Aorta (tissue), 5 donors: Measurements from ENCODE around the gene CEP68. TPM values are rescaled to one million over a fixed set of nuclear protein-coding genes. Genes with fewer than 3 reads are reported as not detected.
A peak's percentile ranks its signal among the peaks of the same experiment; 100 is the strongest.

ENCODE experiments used
- ATAC-seq: fragments of 200-7000 bp; cut with Tn5 transposase; one replicate; pipeline ENCODE4 v1.9.1; 2022; ENCODE audit warnings: moderate library complexity; ENCODE audit not compliant: low FRiP score
- DNase-seq, 2 donors: peaks; one replicate each; pipeline ENCODE4 v3.0.0-alpha.2; 2020
- H3K27ac ChIP-seq, 2 donors: one replicate each; pipeline ENCODE4 v1.5.1; 2013; ENCODE audit warnings: low read length in 2 of 2, mild to moderate bottlenecking in 2 of 2, moderate library complexity in 2 of 2, control low read depth in 1 of 2, inconsistent platforms in 1 of 2, low read depth in 1 of 2
- H3K27me3 ChIP-seq, 2 donors: one replicate each; pipeline ENCODE4 v1.6.1; 2013; ENCODE audit warnings: control low read depth in 1 of 2, low read length in 1 of 2, mild to moderate bottlenecking in 1 of 2, moderate library complexity in 1 of 2; ENCODE audit not compliant: insufficient read depth in 2 of 2, control insufficient read depth in 1 of 2
- H3K36me3 ChIP-seq, 2 donors: one replicate each; pipeline ENCODE4 v1.6.1; 2013; ENCODE audit warnings: control low read depth in 1 of 2, low read length in 1 of 2, mild to moderate bottlenecking in 1 of 2; ENCODE audit not compliant: insufficient read depth in 2 of 2, control insufficient read depth in 1 of 2
- H3K4me1 ChIP-seq, 2 donors: one replicate each; pipeline ENCODE4 v1.6.1; 2013; ENCODE audit warnings: low read length in 2 of 2, control low read depth in 1 of 2, mild to moderate bottlenecking in 1 of 2, moderate library complexity in 1 of 2; ENCODE audit not compliant: insufficient read depth in 2 of 2, control insufficient read depth in 1 of 2
- H3K4me3 ChIP-seq, 2 donors: one replicate each; pipeline ENCODE4 v1.5.1; 2013; ENCODE audit warnings: low read length in 2 of 2, control low read depth in 1 of 2, mild to moderate bottlenecking in 1 of 2
- H3K9me3 ChIP-seq: one replicate; pipeline ENCODE4 v1.6.1; 2013; ENCODE audit warnings: mild to moderate bottlenecking, low read length; ENCODE audit not compliant: control insufficient read depth
- WGBS, 2 donors: extraction: QIAGEN DNeasy Blood & Tissue Kit; methylation state at CpG; one replicate each; pipeline ENCODE4 v1.1.7; 2013; 5-methylcytosine and 5-hydroxymethylcytosine counted together
- intact Hi-C, 2 donors: fragments of 100-400 bp; cut with DNase I; formaldehyde crosslinking; loops; one replicate each; pipeline versions ENCODE4 v1.14.2 to v1.15.0; 2022
- polyA plus RNA-seq, 2 donors: library from polyadenylated mRNA; stranded (reverse); fragments of 200-250 nt; gene quantifications; one replicate each; pipeline ENCODE4 v1.2.3, GENCODE V29; 2013
- total RNA-seq, 2 donors: library from RNA; stranded (reverse); fragmentation: NEBNext Ultra II Directional; extraction: Animal tissue kit (Norgen Biotek cat#: 25700); gene quantifications; one replicate each; pipeline ENCODE4 v1.2.1, GENCODE V29; 2021
- donor health status: healthy with polysubstance abuse.
- donor health status: Bipolar disorder and iron deficiency.
- donor health status: DM: no; HTN: no; CAD: no.
- donor health status: DM: no; HTN: no; CAD: no.
- donor health status: DM: yes; HTN: yes; CAD: no.

The CEP68 gene
- total and polyA plus RNA-seq, 4 donors = 3.5 to 31.0 (median 12.9) TPM

DNA sequence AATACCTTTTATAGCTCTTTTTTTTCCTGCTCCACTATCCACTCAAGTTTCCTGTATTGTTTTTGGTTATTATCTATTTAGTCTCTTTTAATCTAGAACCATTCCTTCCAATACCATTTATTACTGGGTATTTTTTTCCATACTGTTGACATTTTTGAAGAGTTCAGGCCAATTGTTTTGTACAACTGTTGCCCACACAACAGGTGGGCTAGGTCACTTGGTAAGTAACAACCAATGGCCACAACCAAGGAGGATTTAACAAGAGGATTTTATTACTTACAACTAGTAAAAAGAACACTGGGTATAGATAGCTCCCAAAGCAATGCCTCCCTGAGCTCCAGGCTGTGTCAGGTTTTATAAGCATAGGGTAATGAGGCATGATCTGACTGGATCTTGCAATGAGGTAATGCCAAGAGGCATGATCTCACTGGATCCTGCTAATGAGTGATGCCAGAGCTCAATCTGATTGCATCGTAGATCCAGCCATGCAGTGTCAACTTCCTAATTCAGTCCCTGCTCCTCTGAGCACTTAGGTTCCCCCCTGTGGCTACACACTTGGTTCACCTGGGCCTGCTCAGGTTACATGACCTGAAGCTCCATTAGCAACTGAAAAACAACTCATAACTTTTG lies 7.1 kb upstream of the CEP68 start:
- Histone ChIP-seq H3K9me3 (no peaks in the 10 kb centered on the region), H3K27ac (no peak overlapping the region), H3K27me3 (no peaks in the 10 kb centered on the region), H3K36me3 (no peaks in the 10 kb centered on the region), H3K4me3 (no peak overlapping the region), H3K4me1 (no peaks in the 10 kb centered on the region)
- no peak for ATAC-seq
- WGBS, 2 donors = 92 to 95% methylated on average over 1 of the region's 1 CpG
- intact Hi-C loops = no loop called here
- DNase-seq = no peak

DNA sequence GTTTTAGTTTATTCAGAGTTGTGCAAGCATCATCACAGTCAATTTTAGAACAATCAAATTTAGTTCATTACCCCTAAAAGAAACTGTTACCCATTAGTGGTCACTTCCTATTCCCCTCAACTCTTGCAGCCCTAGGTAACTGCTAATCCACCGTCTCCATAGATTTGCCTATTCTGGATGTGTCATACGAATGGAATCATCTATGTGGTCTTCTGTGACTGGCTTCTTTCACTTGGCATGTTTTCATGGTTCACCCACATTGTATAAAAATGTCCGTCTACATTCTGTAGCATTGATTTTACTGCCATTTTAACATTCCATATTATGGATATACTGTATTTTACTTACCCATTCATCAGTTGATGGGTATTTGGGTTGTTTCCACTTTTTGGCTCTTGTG lies 5.3 kb upstream of the CEP68 start:
- Histone ChIP-seq H3K27me3 (no peaks in the 10 kb centered on the region), H3K9me3 (no peaks in the 10 kb centered on the region), H3K27ac (no peak overlapping the region), H3K4me3 (no peak overlapping the region), H3K36me3 (no peaks in the 10 kb centered on the region), H3K4me1 (no peaks in the 10 kb centered on the region)
- ATAC-seq (no peak), DNase-seq (no peak)
- intact Hi-C loops = loop anchor here in 1 of 2 donors (5.0 kb wide), 1 partner anchor 386 kb away; no protein-coding TSS in a partner anchor
- WGBS, 2 donors = 95 to 96% methylated on average over 3 of the region's 3 CpGs

DNA sequence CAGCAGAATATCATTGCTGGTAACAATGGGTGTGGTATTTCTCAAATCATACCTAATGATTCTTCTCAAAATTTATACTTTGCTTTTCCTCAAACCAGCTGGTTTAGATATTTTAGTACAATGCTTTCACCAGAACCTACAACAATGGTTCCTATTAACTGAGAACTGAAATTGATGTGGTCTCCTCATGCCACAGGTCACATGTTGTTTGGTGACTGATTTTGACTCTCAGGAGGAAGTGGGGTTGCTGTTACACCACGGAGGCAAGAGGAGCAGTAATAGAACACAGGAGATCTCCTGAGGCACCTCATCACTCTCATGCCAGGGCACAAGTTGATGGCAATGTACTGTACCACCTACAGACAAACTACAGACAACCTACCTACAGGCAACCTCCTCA lies 3.0 kb upstream of the CEP68 start:
- H3K4me3 ChIP-seq = no peak overlapping the region
- DNase-seq (no peak), ATAC-seq (no peak)
- intact Hi-C loops = loop anchor here in 1 of 2 donors (5.0 kb wide), 1 partner anchor 384 kb away; no protein-coding TSS in a partner anchor
- H3K4me1 ChIP-seq = no peaks in the 10 kb centered on the region
- H3K9me3 ChIP-seq = no peaks in the 10 kb centered on the region
- 32 to 42% methylated on average over 1 of the region's 1 CpG for WGBS, 2 donors
- no peak overlapping the region for H3K27ac ChIP-seq
- no peaks in the 10 kb centered on the region for H3K36me3 ChIP-seq
- no peaks in the 10 kb centered on the region for H3K27me3 ChIP-seq

DNA sequence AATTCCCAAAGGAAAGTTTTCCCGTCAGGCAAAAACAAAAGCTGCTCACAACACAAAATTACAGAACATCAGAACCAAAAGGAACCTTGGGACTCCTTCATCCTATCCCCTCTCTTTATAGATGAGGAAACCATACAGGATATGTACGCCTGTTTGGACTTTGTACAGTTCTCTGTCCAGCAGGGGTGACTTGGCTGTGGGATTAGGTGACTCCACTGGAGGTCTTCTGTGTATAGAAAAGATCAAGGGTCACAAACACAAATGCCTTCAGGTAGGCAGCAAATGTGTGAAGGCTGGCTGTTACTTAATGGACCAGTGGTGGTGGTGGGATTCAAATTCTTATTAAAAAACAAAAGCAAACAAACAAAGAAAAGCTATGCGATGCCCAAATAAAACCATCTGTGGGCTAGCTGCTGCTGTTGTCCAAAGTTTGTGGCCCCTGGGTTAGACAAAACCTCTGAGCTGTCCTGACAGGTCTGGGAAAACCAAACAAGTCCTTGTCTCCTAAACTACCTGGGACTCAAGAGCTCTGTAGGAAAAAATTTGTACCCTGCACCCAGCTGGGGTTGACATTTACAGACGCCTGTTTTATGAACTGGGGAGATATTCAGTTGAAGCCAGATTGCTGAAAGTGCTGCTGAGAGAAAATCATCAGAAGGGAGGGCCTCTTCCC lies 1.3 kb upstream of the CEP68 start:
- intact Hi-C loops = loop anchor here in 1 of 2 donors (5.0 kb wide), 1 partner anchor 382 kb away; no protein-coding TSS in a partner anchor
- Histone ChIP-seq H3K27me3 (no peaks in the 10 kb centered on the region), H3K27ac (no peak overlapping the region), H3K9me3 (no peaks in the 10 kb centered on the region), H3K36me3 (no peaks in the 10 kb centered on the region), H3K4me3 (no peak overlapping the region), H3K4me1 (no peaks in the 10 kb centered on the region)
- 86 to 91% methylated on average over 4 of the region's 4 CpGs for WGBS, 2 donors
- DNase-seq = no peak
- no peak for ATAC-seq

DNA sequence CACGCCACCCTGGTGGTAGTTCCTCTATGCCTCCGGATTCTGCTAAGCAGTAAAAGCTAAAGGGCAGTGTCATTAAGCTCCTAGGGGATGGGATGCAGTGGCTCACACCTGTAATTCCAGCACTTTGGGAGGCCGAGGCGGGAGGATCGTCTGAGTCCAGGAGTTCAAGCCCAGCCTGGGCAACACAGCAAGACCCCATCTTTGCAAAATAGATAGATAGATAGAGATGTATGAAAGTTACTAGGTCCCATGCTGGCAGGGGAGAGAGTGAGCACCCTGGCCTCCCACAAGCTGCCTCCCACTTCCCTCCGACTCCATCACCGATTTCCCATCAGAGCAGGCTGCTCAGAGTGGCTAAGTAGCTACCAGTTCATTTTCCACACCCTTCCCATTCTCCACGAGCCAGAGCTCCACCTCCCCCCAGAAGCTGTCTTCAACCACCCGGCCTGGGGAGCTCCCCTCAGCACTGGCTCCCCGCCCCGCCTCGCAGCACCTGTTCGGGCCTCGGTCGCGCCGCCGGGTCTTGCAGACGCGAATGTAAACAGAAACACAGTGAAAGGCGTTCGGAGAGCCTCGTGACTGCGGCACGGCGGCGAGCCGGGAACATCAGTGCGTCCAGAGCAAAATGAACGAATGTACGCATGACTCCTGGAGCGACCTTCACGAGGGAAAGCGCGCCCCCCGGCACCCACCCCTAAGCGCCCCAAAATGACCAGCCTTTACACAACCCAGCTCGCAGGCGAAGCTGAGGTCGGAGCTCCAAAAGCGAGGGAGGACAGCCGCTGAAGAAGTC lies 598 bp upstream of the CEP68 start:
- H3K27ac ChIP-seq = peak overlapping the region in 1 of 2 donors; percentile 1
- H3K4me1 ChIP-seq = no peaks in the 10 kb centered on the region
- DNase-seq (peak in 1 of 2 donors; percentile 85), ATAC-seq (peak; percentile 52)
- H3K4me3 ChIP-seq = peak overlapping the region; percentile 36 to 54
- H3K27me3 ChIP-seq = no peaks in the 10 kb centered on the region
- no peaks in the 10 kb centered on the region for H3K9me3 ChIP-seq
- 10% methylated on average over 42 of the region's 42 CpGs for WGBS, 2 donors
- intact Hi-C loops = no loop called here
- H3K36me3 ChIP-seq = no peaks in the 10 kb centered on the region

DNA sequence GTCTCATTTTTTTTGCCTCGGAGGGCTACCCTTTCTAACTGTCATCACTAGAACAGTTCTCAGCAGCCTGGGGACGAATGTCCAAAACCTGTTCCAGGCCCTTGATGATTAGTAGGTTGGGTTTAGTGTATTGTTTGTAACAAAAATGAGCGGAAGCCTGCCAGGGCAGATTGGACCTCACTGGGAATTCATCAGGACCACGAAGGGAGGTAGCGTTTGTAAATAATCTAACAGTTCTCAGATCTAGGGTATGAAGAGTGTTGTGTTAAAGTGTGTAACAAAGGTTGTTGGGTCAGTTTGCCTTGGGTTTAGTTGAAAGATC lies 799 bp downstream of the CEP68 start:
- no peak for DNase-seq
- ATAC-seq = no peak
- H3K4me3 ChIP-seq = peak overlapping the region; percentile 75 to 87
- no peaks in the 10 kb centered on the region for H3K36me3 ChIP-seq
- 3 to 7% methylated on average over 5 of the region's 5 CpGs for WGBS, 2 donors
- H3K27ac ChIP-seq = no peak overlapping the region
- H3K4me1 ChIP-seq = no peaks in the 10 kb centered on the region
- H3K27me3 ChIP-seq = no peaks in the 10 kb centered on the region
- H3K9me3 ChIP-seq = no peaks in the 10 kb centered on the region
- intact Hi-C loops = no loop called here

DNA sequence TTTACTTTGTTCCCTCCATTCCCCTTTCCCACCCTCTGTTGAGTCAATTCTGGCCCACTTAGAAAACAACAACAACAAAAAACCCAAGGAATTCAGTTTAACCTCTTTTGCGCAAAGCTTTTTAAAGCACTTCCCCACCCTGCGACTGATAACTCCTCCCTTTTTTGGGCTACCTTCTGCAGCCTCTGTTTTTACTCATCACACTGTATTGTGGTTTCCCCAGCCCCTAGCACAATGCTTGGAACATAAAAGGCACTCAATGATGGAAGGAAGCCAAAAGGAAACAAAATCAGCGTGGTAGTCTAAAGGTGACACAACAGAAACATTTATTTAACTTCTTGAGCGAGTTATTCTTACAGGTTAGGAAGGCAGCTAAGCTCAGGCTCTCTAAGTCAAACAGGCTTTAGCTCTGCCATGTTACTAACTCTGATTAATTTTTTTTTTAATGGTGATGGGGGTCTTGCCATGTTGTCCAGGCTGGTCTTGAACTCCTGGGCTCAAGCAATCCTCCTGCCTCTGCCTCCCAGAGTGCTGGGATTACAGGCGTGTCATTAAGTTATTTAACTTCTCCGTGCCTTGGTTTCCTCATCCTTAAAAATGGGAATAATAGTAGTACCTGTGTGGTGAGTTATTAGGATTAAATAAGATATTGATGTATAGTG lies 1.3 kb downstream of the CEP68 start:
- intact Hi-C loops = no loop called here
- DNase-seq = no peak
- no peaks in the 10 kb centered on the region for H3K4me1 ChIP-seq

DNA sequence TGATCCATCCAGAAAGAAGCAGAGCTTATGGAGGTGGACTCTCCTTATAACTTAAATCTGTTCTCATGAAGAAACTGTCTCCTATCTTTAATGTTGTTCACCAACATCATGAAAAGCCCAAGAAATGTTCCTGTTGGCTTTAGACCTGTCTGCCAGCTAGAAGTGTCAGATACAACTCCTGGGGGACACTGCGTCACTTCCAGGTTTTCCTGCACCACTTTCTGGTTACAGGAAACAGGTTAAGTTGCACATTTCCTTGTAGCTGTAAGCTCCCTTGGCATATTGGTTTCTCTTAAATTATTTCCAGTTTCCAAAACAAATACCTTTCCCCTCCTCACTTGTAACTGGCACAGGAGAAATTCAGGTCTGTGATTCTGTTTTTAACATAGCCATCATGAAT lies 2.9 kb downstream of the CEP68 start:
- Histone ChIP-seq H3K36me3 (no peaks in the 10 kb centered on the region), H3K4me1 (no peaks in the 10 kb centered on the region), H3K4me3 (no peak overlapping the region), H3K27ac (no peak overlapping the region), H3K27me3 (no peaks in the 10 kb centered on the region), H3K9me3 (no peaks in the 10 kb centered on the region)
- ATAC-seq (no peak), DNase-seq (no peak)
- intact Hi-C loops = no loop called here
- 79 to 90% methylated on average over 1 of the region's 1 CpG for WGBS, 2 donors

More for the DNA sequence above, 1.3 kb downstream of the CEP68 start:
- ATAC-seq = no peak
- Histone ChIP-seq H3K9me3 (no peaks in the 10 kb centered on the region), H3K27ac (no peak overlapping the region), H3K27me3 (no peaks in the 10 kb centered on the region), H3K4me3 (peak overlapping the region; percentile 75 to 87), H3K36me3 (no peaks in the 10 kb centered on the region)
- 69 to 76% methylated on average over 6 of the region's 6 CpGs for WGBS, 2 donors
